Ascending aorta (tissue), 2 donors: ENCODE results near the gene RIMKLB. TPM values are rescaled to one million over a fixed set of nuclear protein-coding genes. Genes with fewer than 3 reads are reported as not detected.
"Not testable (repeated sequence)": the region's sequence is repeated elsewhere in the genome, so short reads cannot be mapped to it uniquely, and the experiment has no call there.

ENCODE experiments used
- DNase-seq, 2 donors: peaks; one replicate each; pipeline ENCODE4 v3.0.0-alpha.2; 2019; ENCODE audit warnings: low spot score in 2 of 2
- H3K27ac ChIP-seq, 2 donors: fragments of 200-600 bp; sonication (generic); one replicate each; pipeline ENCODE4 v1.5.1; 2016 to 2017; ENCODE audit warnings: mild to moderate bottlenecking in 1 of 2
- H3K27me3 ChIP-seq: fragments of 200-600 bp; sonication (generic); one replicate; pipeline ENCODE4 v1.5.1; 2017
- H3K36me3 ChIP-seq, 2 donors: fragments of 200-600 bp; sonication (generic); one replicate each; pipeline ENCODE4 v1.5.1; 2016
- H3K4me1 ChIP-seq, 2 donors: fragments of 200-600 bp; sonication (generic); one replicate each; pipeline ENCODE4 v1.5.1; 2016 to 2017; ENCODE audit warnings: mild to moderate bottlenecking in 1 of 2
- H3K4me3 ChIP-seq, 2 donors: fragments of 200-600 bp; sonication (generic); one replicate each; pipeline ENCODE4 v1.5.1; 2016 to 2017; ENCODE audit warnings: mild to moderate bottlenecking in 1 of 2
- H3K9me3 ChIP-seq, 2 donors: fragments of 200-600 bp; sonication (generic); one replicate each; pipeline ENCODE4 v1.5.1; 2016
- CTCF ChIP-seq, 3 experiments: fragments of 200-600 bp in 2 of 3; fragments of 450-650 bp in 1 of 3; sonication (generic) in 2 of 3; IDR thresholded peaks; one replicate each; pipeline ENCODE4 v1.5.1; 2016 to 2019; ENCODE audit warnings: antibody characterized with exemption in 3 of 3, mild to moderate bottlenecking in 1 of 3, moderate library complexity in 1 of 3
- intact Hi-C: fragments of 100-400 bp; cut with DNase I; formaldehyde crosslinking; loops from one replicate; pipeline ENCODE4 v1.15.1; 2023
- total RNA-seq: library from RNA; depleted of rRNA; stranded (reverse); fragments of >200 nt; gene quantifications from one replicate; pipeline ENCODE4 v1.1.0, GENCODE V29; 2016

The RIMKLB gene
- total RNA-seq, 1 donor from 2014 or later = 26.0 TPM

GRCh38 chr12:8785499-8785898 lies 87.7 kb downstream of the RIMKLB start:
- Histone ChIP-seq H3K4me3 (no peak overlapping the region), H3K27ac (no peak overlapping the region), H3K9me3 (no peaks in the 10 kb centered on the region), H3K27me3 (no peaks in the 10 kb centered on the region), H3K4me1 (peaks cover 0 to 8% of the 10 kb centered on the region in 2 donors), H3K36me3 (peaks cover 7 to 12% of the 10 kb centered on the region in 2 donors)
- DNase-seq = no peak
- intact Hi-C loops = no loop called here
- no peak for TF ChIP-seq CTCF (IDR thresholded peaks at IDR 0.05)

- DNase-seq, H3K4me1 ChIP-seq, H3K27me3 ChIP-seq, H3K27ac ChIP-seq, intact Hi-C loops, H3K4me3 ChIP-seq, H3K9me3 ChIP-seq: not testable (repeated sequence)
- H3K36me3 ChIP-seq = peaks cover 7 to 12% of the 10 kb centered on the region in 2 donors
These were observed 89.4 kb downstream of the RIMKLB start for GRCh38 chr12:8787206-8787605.

- intact Hi-C loops = not testable (repeated sequence)
These were observed 90.9 kb downstream of the RIMKLB start for GRCh38 chr12:8788706-8789105.

GRCh38 chr12:8789341-8790013 lies 91.7 kb downstream of the RIMKLB start:
- DNase-seq, intact Hi-C loops, H3K27me3 ChIP-seq, H3K36me3 ChIP-seq, H3K4me3 ChIP-seq, H3K9me3 ChIP-seq, H3K4me1 ChIP-seq, H3K27ac ChIP-seq: not testable (repeated sequence)

More at GRCh38 chr12:8788706-8789105, 90.9 kb downstream of the RIMKLB start:
- not testable (repeated sequence) for H3K4me3 ChIP-seq, H3K36me3 ChIP-seq, H3K4me1 ChIP-seq, H3K27ac ChIP-seq, H3K27me3 ChIP-seq, H3K9me3 ChIP-seq, DNase-seq

GRCh38 chr12:8793226-8793625 lies 95.4 kb downstream of the RIMKLB start:
- intact Hi-C loops, H3K27ac ChIP-seq, DNase-seq, H3K4me3 ChIP-seq, H3K36me3 ChIP-seq, H3K9me3 ChIP-seq, H3K27me3 ChIP-seq, H3K4me1 ChIP-seq: not testable (repeated sequence)

GRCh38 chr12:8794611-8795010 lies 96.8 kb downstream of the RIMKLB start:
- H3K27ac ChIP-seq, intact Hi-C loops: not testable (repeated sequence)

GRCh38 chr12:8796831-8797626 lies 99.2 kb downstream of the RIMKLB start:
- Histone ChIP-seq H3K27ac (no peak overlapping the region), H3K27me3 (no peaks in the 10 kb centered on the region), H3K9me3 (no peaks in the 10 kb centered on the region), H3K36me3 (no peaks in the 10 kb centered on the region), H3K4me1 (no peaks in the 10 kb centered on the region), H3K4me3 (no peak overlapping the region)
- no peak for TF ChIP-seq CTCF (IDR thresholded peaks at IDR 0.05)
- intact Hi-C loops = no loop called here
- no peak for DNase-seq

More at GRCh38 chr12:8794611-8795010, 96.8 kb downstream of the RIMKLB start:
- H3K9me3 ChIP-seq, H3K4me1 ChIP-seq, H3K4me3 ChIP-seq, DNase-seq, H3K27me3 ChIP-seq, H3K36me3 ChIP-seq: not testable (repeated sequence)

- H3K36me3 ChIP-seq, H3K9me3 ChIP-seq, H3K4me3 ChIP-seq, DNase-seq, H3K27ac ChIP-seq, H3K27me3 ChIP-seq, H3K4me1 ChIP-seq, intact Hi-C loops: not testable (repeated sequence)
These were observed 103.4 kb downstream of the RIMKLB start for GRCh38 chr12:8801213-8801612.

- H3K4me3 ChIP-seq, H3K4me1 ChIP-seq, H3K27me3 ChIP-seq, DNase-seq, H3K9me3 ChIP-seq, intact Hi-C loops, H3K27ac ChIP-seq, H3K36me3 ChIP-seq: not testable (repeated sequence)
These were observed 107.0 kb downstream of the RIMKLB start for GRCh38 chr12:8804833-8805232.

- H3K4me3 ChIP-seq, H3K27me3 ChIP-seq, H3K4me1 ChIP-seq, H3K36me3 ChIP-seq, H3K27ac ChIP-seq, H3K9me3 ChIP-seq, DNase-seq, intact Hi-C loops: not testable (repeated sequence)
These were observed 107.7 kb downstream of the RIMKLB start for GRCh38 chr12:8805487-8805886.

- H3K4me3 ChIP-seq, DNase-seq, H3K9me3 ChIP-seq, H3K27ac ChIP-seq, H3K27me3 ChIP-seq, intact Hi-C loops, H3K36me3 ChIP-seq, H3K4me1 ChIP-seq: not testable (repeated sequence)
These were observed 109.3 kb downstream of the RIMKLB start for GRCh38 chr12:8807084-8807483.

GRCh38 chr12:8810112-8810511 lies 112.3 kb downstream of the RIMKLB start:
- H3K4me1 ChIP-seq, H3K4me3 ChIP-seq, intact Hi-C loops, H3K27ac ChIP-seq, H3K9me3 ChIP-seq, H3K36me3 ChIP-seq, DNase-seq, H3K27me3 ChIP-seq: not testable (repeated sequence)
